GM20431 (cell line): ENCODE data around the gene CCR8.

Source experiments
- in situ Hi-C: fragments of 300-500 bp; cut with MseI, MboI; formaldehyde crosslinking; loops from one replicate; pipeline ENCODE4 v1.15.0; 2020; ENCODE audit warnings: low sequenced_read_pairs; ENCODE audit not compliant: unreplicated experiment

Gene CCR8

GRCh38 chr3:39381432-39381831 is 51.9 kb downstream of the CCR8 start:
- in situ Hi-C loops, result no loop called here
